Coronary artery (tissue), 2 donors: ENCODE measurements around the gene ANKDD1A.

Experiments used
- DNase-seq: peaks from one replicate; pipeline ENCODE4 v3.0.0-alpha.2; 2017; ENCODE audit warnings: low spot score
- H3K27ac ChIP-seq, 2 donors: fragments of 200-600 bp; sonication (generic); one replicate each; pipeline ENCODE4 v1.5.1; 2016 to 2019
- H3K4me3 ChIP-seq: fragments of 200-600 bp; sonication (generic); 2 replicates; pipeline ENCODE4 v1.5.1; 2016; ENCODE audit warnings: mild to moderate bottlenecking, moderate library complexity
- CTCF ChIP-seq: fragments of 200-600 bp; sonication (generic); IDR thresholded peaks from one replicate; pipeline ENCODE4 v1.5.1; 2019; ENCODE audit warnings: antibody characterized with exemption

ANKDD1A gene

GRCh38 chr15:64884679-64885078 lies 27.0 kb upstream of the ANKDD1A start:
- no peak for TF ChIP-seq CTCF
- Histone ChIP-seq H3K27ac (no peak overlapping the region), H3K4me3 (no peak overlapping the region)
- DNase-seq, result no peak

GRCh38 chr15:64888336-64888735 lies 23.4 kb upstream of the ANKDD1A start:
- TF ChIP-seq CTCF, result no peak
- DNase-seq, result no peak
- Histone ChIP-seq H3K27ac (no peak overlapping the region), H3K4me3 (no peak overlapping the region)

GRCh38 chr15:64891561-64891960 lies 20.1 kb upstream of the ANKDD1A start:
- no peak for DNase-seq
- Histone ChIP-seq H3K27ac (peak overlapping the region in 1 of 2 donors; percentile 88), H3K4me3 (no peak overlapping the region)
- TF ChIP-seq CTCF, result no peak

GRCh38 chr15:64892847-64893403 lies 18.8 kb upstream of the ANKDD1A start:
- H3K4me3 ChIP-seq, result no peak overlapping the region
- no peak for DNase-seq
- peak overlapping the region; percentile 35 to 88 for H3K27ac ChIP-seq
- TF ChIP-seq CTCF, result no peak

- Histone ChIP-seq H3K27ac (peak overlapping the region; percentile 35 to 88), H3K4me3 (peak overlapping the region; percentile 61)
- TF ChIP-seq CTCF, result no peak
- peak; percentile 93 for DNase-seq
These were observed 18.0 kb upstream of the ANKDD1A start for GRCh38 chr15:64893481-64894394.

- peak overlapping the region; percentile 61 for H3K4me3 ChIP-seq
- TF ChIP-seq CTCF, result no peak
- H3K27ac ChIP-seq, result peak overlapping the region; percentile 35 to 88
- no peak for DNase-seq
These were observed 17.2 kb upstream of the ANKDD1A start for GRCh38 chr15:64894395-64895056.
